ENCODE data around the gene RALGAPA2.
A peak's percentile ranks its signal among the peaks of the same experiment; 100 is the strongest.

Gene RALGAPA2

GRCh38 chr20:20712474-20713243, at the start of gene RALGAPA2:
Gene RALGAPA2 (minus strand): TSS chr20:20712644. CDS start chr20:20712480, 164 bp downstream.
- peak; percentile 98 for DNase-seq (ENCODE audit: low read depth)

- DNase-seq (ENCODE audit: low read depth) = no peak
These were observed 48.9 kb upstream of the RALGAPA2 start for GRCh38 chr20:20761301-20761700.

- no peak for DNase-seq (ENCODE audit: low read depth)
These were observed 46.7 kb upstream of the RALGAPA2 start for GRCh38 chr20:20759132-20759531.

- DNase-seq (ENCODE audit: low read depth) = no peak
These were observed 43.4 kb upstream of the RALGAPA2 start for GRCh38 chr20:20755674-20756319.

GRCh38 chr20:20755231-20755630, 42.8 kb upstream of the RALGAPA2 start:
- DNase-seq (ENCODE audit: low read depth) = no peak

GRCh38 chr20:20754714-20755113, 42.3 kb upstream of the RALGAPA2 start:
- DNase-seq (ENCODE audit: low read depth) = no peak

GRCh38 chr20:20752712-20753111, 40.3 kb upstream of the RALGAPA2 start:
- DNase-seq (ENCODE audit: low read depth) = no peak

GRCh38 chr20:20747298-20747697, 34.9 kb upstream of the RALGAPA2 start:
- no peak for DNase-seq (ENCODE audit: low read depth)

- DNase-seq (ENCODE audit: low read depth) = no peak
These were observed 31.8 kb upstream of the RALGAPA2 start for GRCh38 chr20:20744170-20744725.

- DNase-seq (ENCODE audit: low read depth) = no peak
These were observed 31.2 kb upstream of the RALGAPA2 start for GRCh38 chr20:20743511-20744169.

GRCh38 chr20:20741087-20742045, 28.9 kb upstream of the RALGAPA2 start:
- DNase-seq (ENCODE audit: low read depth) = no peak

- no peak for DNase-seq (ENCODE audit: low read depth)
These were observed 28.1 kb upstream of the RALGAPA2 start for GRCh38 chr20:20740541-20740940.

- DNase-seq (ENCODE audit: low read depth) = no peak
These were observed 24.7 kb upstream of the RALGAPA2 start for GRCh38 chr20:20737158-20737557.

- no peak for DNase-seq (ENCODE audit: low read depth)
These were observed 23.9 kb upstream of the RALGAPA2 start for GRCh38 chr20:20736303-20736702.

GRCh38 chr20:20734475-20734948, 22.1 kb upstream of the RALGAPA2 start:
- no peak for DNase-seq (ENCODE audit: low read depth)

GRCh38 chr20:20733943-20734342, 21.5 kb upstream of the RALGAPA2 start:
- DNase-seq (ENCODE audit: low read depth) = no peak

- no peak for DNase-seq (ENCODE audit: low read depth)
These were observed 20.2 kb upstream of the RALGAPA2 start for GRCh38 chr20:20732641-20733040.

GRCh38 chr20:20731945-20732296, 19.5 kb upstream of the RALGAPA2 start:
- DNase-seq (ENCODE audit: low read depth) = no peak

- no peak for DNase-seq (ENCODE audit: low read depth)
These were observed 18.8 kb upstream of the RALGAPA2 start for GRCh38 chr20:20731000-20731944.

- no peak for DNase-seq (ENCODE audit: low read depth)
These were observed 17.1 kb upstream of the RALGAPA2 start for GRCh38 chr20:20729563-20729962.

Measured in EH (cell line).